ENCODE data around the gene CACUL1.
"Not testable (repeated sequence)": the region's sequence is repeated elsewhere in the genome, so short reads cannot be mapped to it uniquely, and the experiment has no call there.

CACUL1 gene

DNA sequence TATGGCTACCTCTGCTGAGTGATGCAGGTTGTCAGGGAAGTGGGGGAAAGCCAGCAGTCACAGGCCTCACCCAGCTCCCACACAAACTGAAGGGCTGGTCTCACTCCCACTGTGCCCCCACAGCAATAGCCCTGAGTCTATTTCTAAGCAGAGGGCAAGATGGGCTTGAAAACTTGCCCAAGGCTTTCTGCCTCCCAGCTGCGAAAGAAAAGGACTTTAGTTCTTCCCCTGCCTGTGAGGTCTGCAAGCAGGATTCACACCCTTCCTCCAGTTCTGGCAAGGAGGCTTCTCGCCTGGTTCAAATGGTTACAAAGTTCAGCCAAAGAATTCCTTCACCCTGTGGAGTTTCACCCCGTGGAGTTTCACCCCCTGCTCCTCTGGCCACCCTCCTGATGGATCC, 96.0 kb downstream of the CACUL1 start:
- no peak for DNase-seq (ENCODE audit: extremely low read depth in 1 of 2, low read depth in 1 of 2)

DNA sequence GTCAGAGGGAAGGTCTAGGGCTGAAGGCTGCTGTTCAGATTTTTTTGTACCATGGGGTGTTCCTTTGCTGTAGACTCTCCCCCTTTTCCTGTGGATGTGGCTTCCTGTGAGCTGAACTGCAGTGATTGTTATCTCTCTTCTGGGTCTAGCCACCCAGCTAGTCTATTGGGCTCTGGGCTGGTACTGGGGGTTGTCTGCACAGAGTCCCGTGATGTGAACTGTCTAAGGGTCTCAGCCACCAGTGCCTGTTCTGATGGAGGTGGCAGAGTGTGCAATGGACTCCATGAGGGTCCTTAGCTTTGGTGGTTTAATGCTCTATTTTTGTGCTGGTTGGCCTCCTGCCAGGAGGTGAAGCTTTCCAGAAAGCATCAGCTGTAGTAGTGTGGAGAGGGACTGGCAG, 96.6 kb downstream of the CACUL1 start:
- not testable (repeated sequence) for DNase-seq (ENCODE audit: extremely low read depth in 1 of 2, low read depth in 1 of 2)

DNA sequence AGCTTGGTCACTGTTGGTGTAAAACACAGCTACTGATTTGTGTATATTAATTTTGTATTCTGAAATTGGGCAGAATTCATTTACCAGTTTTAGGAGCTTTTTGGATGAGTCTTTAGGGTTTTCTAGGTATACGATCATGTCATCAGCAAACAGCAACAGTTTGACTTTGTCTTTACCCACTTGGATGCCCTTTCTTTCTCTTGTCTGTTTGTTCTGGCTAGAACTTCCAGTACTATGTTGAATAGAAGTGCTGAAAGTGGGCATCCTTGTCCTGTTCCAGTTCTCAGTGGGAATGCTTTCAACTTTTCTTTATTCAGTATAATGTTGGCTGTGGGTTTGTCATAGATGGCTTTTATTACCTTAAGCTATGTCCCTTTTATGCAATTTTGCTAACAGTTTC, 109.5 kb downstream of the CACUL1 start:
- not testable (repeated sequence) for DNase-seq (ENCODE audit: extremely low read depth in 1 of 2, low read depth in 1 of 2)

DNA sequence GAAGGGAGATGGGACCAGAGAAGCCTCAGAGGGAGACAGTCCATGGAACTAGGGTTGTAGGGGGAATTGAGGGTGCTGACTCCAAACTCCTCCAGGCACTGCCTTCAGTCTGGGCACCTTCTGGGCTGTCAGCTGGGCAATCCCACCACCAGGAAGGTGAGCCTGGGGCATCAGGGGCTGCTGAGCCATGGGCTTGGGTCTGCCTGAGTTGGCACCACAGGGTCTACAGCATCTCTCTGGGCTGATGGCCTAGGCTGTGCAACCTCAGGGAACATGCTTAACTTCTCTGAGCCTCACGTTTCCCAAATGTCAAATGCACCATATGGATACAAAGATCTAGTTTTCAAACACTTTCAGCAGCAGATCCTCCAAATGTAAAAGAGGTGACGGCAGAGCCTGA, 112.5 kb downstream of the CACUL1 start:
- DNase-seq (ENCODE audit: extremely low read depth in 1 of 2, low read depth in 1 of 2), result no peak

DNA sequence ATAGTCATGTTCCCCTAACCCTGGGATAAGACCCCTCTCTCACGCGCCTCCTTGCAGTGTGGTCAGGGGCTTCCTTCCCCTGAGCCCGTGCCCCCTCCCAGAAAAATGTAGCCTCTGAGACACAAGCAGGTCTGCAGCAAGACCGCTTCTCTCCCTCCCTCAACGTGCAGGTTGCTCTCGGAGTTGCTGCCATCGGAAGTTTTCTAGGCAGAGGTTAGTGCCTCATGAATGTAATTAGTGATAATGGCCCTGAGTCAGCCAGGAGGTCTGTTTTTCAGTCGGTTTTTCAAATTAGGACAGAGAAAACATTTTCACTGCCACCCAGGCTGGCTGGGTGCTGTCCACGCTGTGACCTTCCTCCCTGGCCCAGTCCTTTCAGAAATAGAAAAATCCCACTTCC, 116.1 kb downstream of the CACUL1 start:
- DNase-seq (ENCODE audit: extremely low read depth in 1 of 2, low read depth in 1 of 2), result no peak

DNA sequence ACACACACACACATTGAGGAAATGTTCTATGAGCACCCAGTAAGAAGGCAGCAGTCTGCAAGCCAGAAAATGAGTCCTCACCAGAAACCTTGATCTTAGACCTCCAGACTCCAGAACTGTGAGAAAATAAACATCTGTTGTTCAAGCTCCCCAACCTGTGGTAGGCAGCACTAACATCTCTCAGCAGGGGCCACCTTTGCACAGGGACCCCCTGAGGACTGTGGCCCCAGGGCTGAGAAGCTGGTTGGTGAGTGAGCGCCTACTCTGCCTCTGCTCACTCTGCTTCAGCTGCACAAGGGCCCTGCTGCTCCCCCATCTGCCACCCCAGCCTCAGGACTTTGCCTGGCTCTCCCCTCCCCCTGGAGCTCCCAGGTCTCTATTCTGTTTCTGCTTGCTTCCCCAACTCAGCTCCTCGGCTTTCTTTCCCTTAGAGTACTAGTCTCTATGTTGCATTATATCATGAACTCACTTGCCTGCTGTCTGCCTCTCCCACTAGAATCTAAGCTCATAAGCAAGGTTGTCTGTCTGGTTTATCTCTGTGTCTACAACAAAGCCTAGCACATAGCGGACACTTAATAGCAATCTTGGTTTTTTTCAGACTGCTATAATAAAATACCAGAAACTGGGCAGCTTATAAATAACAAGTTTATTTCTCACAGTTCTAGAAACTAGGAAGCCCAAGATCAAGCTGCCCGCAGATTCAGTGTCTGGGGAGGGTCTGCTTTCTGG, 118.9 kb downstream of the CACUL1 start:
- DNase-seq (ENCODE audit: extremely low read depth in 1 of 2, low read depth in 1 of 2), result no peak

DNA sequence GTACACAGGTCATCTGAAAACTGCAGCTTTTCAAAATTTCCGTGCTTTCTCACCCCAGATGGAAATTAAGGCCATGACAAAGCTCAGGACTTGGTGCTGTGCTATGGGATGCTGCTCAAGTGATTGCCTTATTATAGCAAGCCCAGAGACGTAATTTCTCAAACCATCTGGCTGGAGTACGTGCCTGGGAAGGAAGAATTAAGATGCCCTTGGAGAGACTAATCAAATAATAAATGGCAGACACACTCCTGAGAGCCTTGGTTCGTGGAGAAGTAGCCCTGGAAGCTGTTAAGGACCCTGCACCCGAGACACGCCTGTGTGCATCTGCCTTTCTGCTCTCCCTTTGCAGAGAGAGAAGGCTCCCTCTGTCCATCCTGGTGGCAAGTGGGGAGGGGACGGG, 121.0 kb downstream of the CACUL1 start:
- DNase-seq (ENCODE audit: extremely low read depth in 1 of 2, low read depth in 1 of 2), result no peak

DNA sequence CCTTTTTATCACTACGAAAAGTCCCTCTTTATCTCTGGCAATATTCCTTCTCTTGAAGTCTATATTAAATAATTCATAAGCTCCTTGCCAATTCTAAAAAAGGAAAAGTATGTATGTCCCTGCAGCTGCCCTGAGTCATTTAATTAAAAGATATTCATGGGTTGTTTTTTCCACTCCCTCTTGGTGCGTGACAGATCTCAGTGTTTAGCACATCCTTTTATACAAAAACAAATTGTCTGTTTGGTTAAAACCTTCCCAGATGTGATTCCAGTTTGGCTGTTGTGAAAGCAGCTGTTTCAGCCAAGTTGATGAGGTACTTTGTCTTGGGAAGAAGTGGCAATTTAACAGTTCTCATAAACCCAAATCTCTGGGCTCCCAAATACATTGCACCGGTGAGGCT, 125.6 kb downstream of the CACUL1 start:
- DNase-seq (ENCODE audit: extremely low read depth in 1 of 2, low read depth in 1 of 2), result no peak

DNA sequence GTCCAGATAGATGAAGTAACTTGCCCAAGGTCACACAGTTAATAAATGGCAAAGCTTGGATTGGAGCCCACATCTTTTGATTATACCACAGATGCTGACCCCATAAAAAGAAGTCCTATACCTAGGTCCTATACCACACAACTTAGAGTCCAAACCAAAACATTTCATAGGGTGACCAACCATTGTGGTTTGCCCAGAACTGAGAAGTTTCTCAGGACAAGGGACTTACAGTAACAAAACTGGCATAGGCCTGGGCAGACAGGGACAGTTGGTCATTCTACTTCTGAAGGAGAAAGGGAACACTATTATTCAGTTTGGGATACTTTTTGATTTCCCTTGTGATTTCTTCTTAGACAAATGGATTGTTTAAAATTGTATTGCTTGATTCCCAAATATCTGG, 126.4 kb downstream of the CACUL1 start:
- no peak for DNase-seq (ENCODE audit: extremely low read depth in 1 of 2, low read depth in 1 of 2)

DNA sequence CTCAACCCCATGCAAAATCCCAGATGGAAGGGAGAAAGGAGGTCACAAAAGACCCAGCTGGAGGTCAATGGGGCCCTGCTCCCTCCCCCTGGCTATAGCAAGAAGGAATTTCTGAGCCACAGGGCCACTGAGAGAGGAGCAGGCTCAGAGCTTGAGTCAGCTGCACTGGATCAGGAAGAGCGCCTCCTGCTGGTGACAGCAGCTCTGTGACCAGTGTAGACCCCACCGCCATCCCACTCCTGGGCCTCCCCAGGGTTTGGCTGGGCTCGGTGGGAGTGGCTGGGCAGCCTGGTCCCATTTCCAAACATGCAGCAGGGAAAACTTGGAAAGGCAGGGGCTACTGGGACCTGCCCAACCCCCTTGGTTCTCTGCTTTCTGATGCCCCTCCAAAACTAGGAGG, 127.8 kb downstream of the CACUL1 start:
- no peak for DNase-seq (ENCODE audit: extremely low read depth in 1 of 2, low read depth in 1 of 2)

Data from stimulated activated CD8-positive, alpha-beta memory T cell treated with anti-CD3 and anti-CD28 coated beads, Interleukin-7, amount 100 ng/mL, for 48 hours (primary cell).